Activated T-cell treated with anti-CD3 and anti-CD28 coated beads, Interleukin-2, amount 50 U/mL, for 72 hours (primary cell): ENCODE data around the gene PRDM16. TPM values are rescaled to one million over a fixed set of nuclear protein-coding genes. Genes with fewer than 3 reads are reported as not detected.

Source experiments
- ATAC-seq, 2 donors: fragments of 150-1000 bp; cut with Tn5 transposase; replicated peaks in 1 of 2; 2 replicates each; pipeline ENCODE4 v1.10.0; 2021; ENCODE audit warnings: moderate library complexity in 2 of 2, mild to moderate bottlenecking in 1 of 2
- DNase-seq, 2 donors: peaks; one replicate each; pipeline ENCODE4 v3.0.0; 2021 to 2022; ENCODE audit warnings: mixed read lengths in 1 of 2
- H3K27ac Mint-ChIP-seq: one replicate; pipeline ENCODE4 v1.8.0; 2022; ENCODE audit warnings: mild to moderate bottlenecking, moderate library complexity, mixed read lengths
- H3K27me3 Mint-ChIP-seq: one replicate; pipeline ENCODE4 v1.8.0; 2022; ENCODE audit warnings: low read depth, mixed read lengths
- H3K36me3 Mint-ChIP-seq, 2 donors: one replicate each; pipeline ENCODE4 v1.8.0; 2022; ENCODE audit warnings: mixed read lengths in 2 of 2, mild to moderate bottlenecking in 1 of 2; ENCODE audit not compliant: insufficient read depth in 2 of 2
- H3K4me1 Mint-ChIP-seq: one replicate; pipeline ENCODE4 v1.8.0; 2022; ENCODE audit warnings: low read depth, mixed read lengths
- H3K4me3 Mint-ChIP-seq, 2 donors: one replicate each; pipeline ENCODE4 v1.8.0; 2022; ENCODE audit warnings: mild to moderate bottlenecking in 2 of 2, mixed read lengths in 2 of 2, moderate library complexity in 2 of 2
- H3K9me3 Mint-ChIP-seq, 2 donors: one replicate each; pipeline ENCODE4 v1.8.0; 2022; ENCODE audit warnings: mixed read lengths in 2 of 2
- total RNA-seq, 2 donors: library from RNA; stranded (reverse); gene quantifications; one replicate each; pipeline ENCODE4 v1.2.3, GENCODE V29; 2022

PRDM16 gene
- total RNA-seq, 2 donors from 2014 or later, result 0.77 to 1.7 TPM

DNA sequence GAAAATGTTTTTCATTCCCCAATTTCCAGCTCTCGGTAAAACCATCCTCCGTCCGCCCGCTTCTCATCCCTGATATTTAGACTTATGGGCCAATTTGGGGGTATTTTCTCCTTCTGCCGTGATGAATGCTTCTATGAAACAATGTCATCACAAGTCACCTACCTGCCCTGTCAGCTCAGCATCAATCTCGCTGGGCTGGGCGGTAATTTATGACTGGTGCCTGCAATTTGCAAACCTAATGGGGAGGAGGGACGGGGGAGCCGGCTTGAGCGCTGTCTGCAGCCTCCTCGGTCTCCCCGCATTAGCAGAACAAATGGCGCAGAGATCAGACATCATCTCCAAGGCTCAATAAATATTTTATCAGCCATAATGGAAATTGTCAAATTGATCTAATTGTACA lies 72.1 kb downstream of the PRDM16 start:
- ATAC-seq (no peak), DNase-seq (no peak)
- H3K4me3 Mint-ChIP-seq, result no peak overlapping the region
- H3K27me3 Mint-ChIP-seq, result no peaks in the 10 kb centered on the region
- H3K9me3 Mint-ChIP-seq, result no peaks in the 10 kb centered on the region
- H3K27ac Mint-ChIP-seq, result no peak overlapping the region
- no peaks in the 10 kb centered on the region for H3K4me1 Mint-ChIP-seq
- H3K36me3 Mint-ChIP-seq, result no peaks in the 10 kb centered on the region

DNA sequence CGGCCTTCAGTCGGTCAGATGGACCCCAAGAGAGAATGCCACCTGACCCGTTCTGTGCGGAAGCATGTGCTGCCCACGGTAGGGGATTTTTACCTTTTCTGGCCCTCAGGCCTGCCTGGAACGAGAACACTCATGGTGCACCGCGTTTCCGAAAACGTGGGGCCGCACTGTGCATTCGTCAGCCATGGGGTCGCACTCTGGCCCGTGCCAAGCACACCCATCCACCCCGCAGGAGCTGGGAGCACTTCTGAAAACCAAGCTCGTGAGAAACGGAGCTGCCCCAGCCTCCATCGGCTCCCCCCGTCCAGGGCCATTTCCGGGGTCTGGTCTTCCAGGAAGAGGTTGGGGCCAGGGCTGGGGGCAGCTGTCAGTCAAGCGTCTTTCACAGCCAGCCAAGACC lies 72.8 kb downstream of the PRDM16 start:
- H3K4me1 Mint-ChIP-seq, result no peaks in the 10 kb centered on the region
- H3K36me3 Mint-ChIP-seq, result no peaks in the 10 kb centered on the region
- no peak overlapping the region for H3K4me3 Mint-ChIP-seq
- H3K27ac Mint-ChIP-seq, result no peak overlapping the region
- no peaks in the 10 kb centered on the region for H3K27me3 Mint-ChIP-seq
- DNase-seq (no peak), ATAC-seq (no peak)
- H3K9me3 Mint-ChIP-seq, result peaks cover 2 to 3% of the 10 kb centered on the region in 2 donors

DNA sequence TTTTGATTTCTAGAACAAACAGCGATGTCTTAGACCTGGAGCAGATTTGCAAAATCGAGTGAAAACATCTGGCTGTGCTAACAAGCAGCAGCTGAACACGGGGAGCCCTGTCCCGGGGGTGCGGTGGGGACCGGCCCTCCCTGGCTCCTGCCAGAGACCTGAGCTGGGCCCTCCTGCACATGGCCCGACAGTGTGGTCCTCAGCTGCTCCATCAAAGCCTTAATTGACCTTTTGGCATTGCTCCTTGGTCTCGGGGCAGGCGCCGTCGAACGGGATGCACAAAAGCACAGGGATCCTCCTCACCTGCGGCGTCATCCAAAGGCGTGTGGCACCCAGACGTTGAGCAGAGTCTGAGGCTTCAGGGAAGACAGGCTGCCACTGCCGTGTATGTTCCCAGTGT lies 73.2 kb downstream of the PRDM16 start:
- DNase-seq (no peak), ATAC-seq (no peak)
- H3K9me3 Mint-ChIP-seq, result peaks cover 2 to 5% of the 10 kb centered on the region in 2 donors
- H3K4me1 Mint-ChIP-seq, result no peaks in the 10 kb centered on the region
- H3K4me3 Mint-ChIP-seq, result no peak overlapping the region
- no peaks in the 10 kb centered on the region for H3K36me3 Mint-ChIP-seq
- H3K27me3 Mint-ChIP-seq, result no peaks in the 10 kb centered on the region
- no peak overlapping the region for H3K27ac Mint-ChIP-seq

DNA sequence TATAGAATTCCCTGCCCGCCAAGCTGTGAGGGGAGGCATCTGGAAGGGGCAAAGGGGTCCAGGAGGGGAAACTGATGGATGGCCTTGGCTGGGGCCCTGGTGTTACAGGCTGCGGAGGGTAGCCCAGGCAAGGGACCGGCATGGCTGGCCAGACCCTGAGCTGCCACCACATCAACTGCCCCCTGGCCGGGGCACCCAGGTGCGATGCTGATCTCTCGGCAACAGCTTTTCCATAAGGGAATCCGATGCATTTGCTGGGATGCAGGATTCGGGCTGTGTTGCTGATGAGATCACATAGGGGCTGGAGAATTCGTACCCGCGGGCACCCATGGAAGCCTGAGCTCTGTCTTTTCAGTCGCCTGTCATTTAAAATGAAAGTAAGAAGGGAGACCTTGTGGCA lies 73.7 kb downstream of the PRDM16 start:
- H3K27ac Mint-ChIP-seq, result no peak overlapping the region
- no peak for DNase-seq
- no peak overlapping the region for H3K4me3 Mint-ChIP-seq
- no peaks in the 10 kb centered on the region for H3K4me1 Mint-ChIP-seq
- ATAC-seq, result no peak
- H3K27me3 Mint-ChIP-seq, result no peaks in the 10 kb centered on the region
- H3K36me3 Mint-ChIP-seq, result no peaks in the 10 kb centered on the region
- H3K9me3 Mint-ChIP-seq, result peaks cover 2 to 5% of the 10 kb centered on the region in 2 donors

DNA sequence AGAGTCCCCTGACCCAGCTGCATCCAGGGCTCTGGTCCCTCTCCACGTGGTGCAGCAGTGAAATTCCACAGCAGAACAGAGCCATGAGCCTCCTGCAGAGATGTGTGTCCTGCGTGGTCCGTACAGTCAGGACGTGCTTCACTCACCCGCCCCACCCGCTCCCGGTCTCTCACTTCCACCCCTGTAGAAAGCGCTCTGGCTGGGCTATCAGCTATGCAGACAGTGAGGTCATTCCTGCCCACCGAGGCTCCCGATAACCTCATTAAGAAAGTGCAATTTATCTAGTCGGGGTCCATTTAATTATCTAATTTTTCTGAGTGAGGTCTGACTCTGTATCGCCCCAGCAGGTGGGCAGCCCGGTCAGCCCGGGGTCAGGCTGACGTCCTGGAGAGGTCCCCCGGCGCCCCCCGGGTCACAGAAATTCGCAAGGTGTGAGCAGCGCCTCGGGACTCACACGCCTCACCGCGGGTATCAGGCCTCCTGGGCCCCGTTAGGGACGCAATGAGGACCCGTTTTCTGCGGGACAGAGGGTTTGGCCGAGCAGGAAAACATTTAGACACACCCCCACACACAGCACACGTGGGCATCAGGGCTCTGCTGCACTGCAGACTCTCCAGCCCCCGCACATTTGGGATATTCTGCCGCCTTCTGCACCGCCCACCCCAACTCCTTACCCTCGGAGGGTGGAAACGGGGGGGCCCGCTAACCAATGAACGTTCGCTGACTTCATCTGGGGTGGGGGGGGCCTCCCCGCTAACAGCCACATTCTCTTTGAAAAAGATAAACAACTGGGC lies 76.7 kb downstream of the PRDM16 start:
- H3K36me3 Mint-ChIP-seq, result no peaks in the 10 kb centered on the region
- ATAC-seq (no peak), DNase-seq (no peak)
- H3K27me3 Mint-ChIP-seq, result no peaks in the 10 kb centered on the region
- no peak overlapping the region for H3K27ac Mint-ChIP-seq
- no peak overlapping the region for H3K4me3 Mint-ChIP-seq
- H3K9me3 Mint-ChIP-seq, result peaks cover 2 to 5% of the 10 kb centered on the region in 2 donors
- H3K4me1 Mint-ChIP-seq, result no peaks in the 10 kb centered on the region

DNA sequence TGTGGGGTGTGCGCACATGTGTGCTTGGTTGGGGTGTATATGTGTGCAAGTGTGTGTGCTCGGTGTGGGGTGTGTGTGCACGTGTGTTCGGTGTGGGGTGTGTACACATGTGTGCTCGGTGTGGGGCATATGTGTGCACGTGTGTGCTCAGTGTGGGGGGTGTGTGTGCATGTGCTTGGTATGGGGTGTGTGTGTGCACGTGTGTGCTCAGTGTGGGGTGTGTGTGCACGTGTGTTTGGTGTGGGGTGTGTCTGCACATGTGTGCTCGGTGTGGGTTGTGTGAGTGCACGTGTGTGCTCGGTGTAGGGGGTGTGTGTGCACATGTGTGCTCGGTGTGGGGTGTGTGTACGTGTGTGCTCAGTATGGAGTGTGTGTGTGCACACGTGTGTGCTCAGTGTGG lies 77.5 kb downstream of the PRDM16 start:
- Mint-ChIP-seq H3K4me1 (no peaks in the 10 kb centered on the region), H3K27ac (no peak overlapping the region), H3K27me3 (no peaks in the 10 kb centered on the region), H3K36me3 (no peaks in the 10 kb centered on the region), H3K4me3 (no peak overlapping the region), H3K9me3 (peaks cover 2 to 5% of the 10 kb centered on the region in 2 donors)
- DNase-seq, result no peak
- ATAC-seq, result no peak

DNA sequence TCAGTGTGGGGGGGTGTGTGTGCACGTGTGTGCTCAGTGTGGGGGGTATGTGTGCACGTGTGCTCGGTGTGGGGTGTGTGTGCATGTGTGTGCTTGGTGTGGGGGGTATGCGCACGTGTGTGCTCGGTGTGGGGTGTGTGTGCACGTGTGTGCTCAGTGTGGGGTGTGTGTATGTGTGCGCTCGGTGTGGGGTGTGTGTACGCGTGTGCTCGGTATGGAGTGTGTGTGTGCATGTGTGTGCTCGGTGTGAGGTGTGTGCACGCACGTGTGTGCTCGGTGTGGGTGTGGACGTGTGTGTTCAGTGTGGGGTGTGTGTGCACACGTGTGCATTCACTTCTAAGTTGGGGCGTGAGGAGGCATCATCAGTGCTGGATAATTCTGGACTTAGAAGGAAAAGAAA lies 77.9 kb downstream of the PRDM16 start:
- H3K9me3 Mint-ChIP-seq, result peaks cover 2 to 5% of the 10 kb centered on the region in 2 donors
- no peaks in the 10 kb centered on the region for H3K27me3 Mint-ChIP-seq
- no peak for ATAC-seq
- H3K27ac Mint-ChIP-seq, result no peak overlapping the region
- H3K4me1 Mint-ChIP-seq, result no peaks in the 10 kb centered on the region
- no peak overlapping the region for H3K4me3 Mint-ChIP-seq
- DNase-seq, result no peak
- H3K36me3 Mint-ChIP-seq, result no peaks in the 10 kb centered on the region

DNA sequence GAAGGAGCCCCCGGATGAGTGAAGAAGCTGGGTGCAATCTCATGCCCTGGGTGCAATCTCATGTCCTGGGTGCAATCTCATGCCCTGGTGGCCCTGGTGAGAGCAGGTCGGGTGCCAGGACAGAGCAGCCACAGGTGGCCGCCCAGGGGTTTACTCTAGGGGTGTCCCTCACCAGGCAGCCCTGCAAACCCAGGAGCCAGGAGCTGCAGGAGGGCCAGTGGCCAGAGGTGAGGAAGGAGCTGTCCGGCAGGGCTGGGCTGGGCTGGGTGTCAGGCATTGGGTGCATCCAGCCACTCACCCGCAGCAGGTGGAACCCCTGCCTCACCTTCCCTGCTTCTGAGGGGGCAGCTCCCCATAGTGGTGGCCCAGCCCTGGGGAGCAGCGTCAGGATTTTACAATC lies 79.2 kb downstream of the PRDM16 start:
- Mint-ChIP-seq H3K36me3 (no peaks in the 10 kb centered on the region), H3K9me3 (peaks cover 2 to 5% of the 10 kb centered on the region in 2 donors), H3K4me3 (no peak overlapping the region), H3K27ac (no peak overlapping the region), H3K4me1 (no peaks in the 10 kb centered on the region), H3K27me3 (no peaks in the 10 kb centered on the region)
- DNase-seq, result no peak
- no peak for ATAC-seq

DNA sequence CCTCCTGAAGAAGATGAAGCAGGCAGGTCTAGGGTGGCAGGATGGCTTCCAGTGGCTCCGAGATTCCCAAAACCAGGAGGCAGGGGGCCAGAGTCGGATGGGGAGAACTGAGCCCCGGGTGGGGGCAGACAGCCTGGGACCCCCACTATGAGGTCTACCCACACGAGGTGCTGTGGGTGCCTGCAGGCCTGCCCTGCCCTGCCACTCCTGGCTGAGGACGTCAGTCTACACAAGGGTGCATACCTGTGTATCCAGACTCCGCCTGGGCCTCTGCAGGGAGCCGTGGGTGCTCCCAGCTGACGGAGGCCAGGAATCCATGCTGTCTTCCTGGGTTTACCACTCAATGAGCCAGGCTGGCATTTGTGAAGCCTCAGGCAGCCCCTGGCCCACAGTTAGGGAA lies 80.3 kb downstream of the PRDM16 start:
- Mint-ChIP-seq H3K27me3 (no peaks in the 10 kb centered on the region), H3K9me3 (peaks cover 2 to 5% of the 10 kb centered on the region in 2 donors), H3K27ac (no peak overlapping the region), H3K36me3 (no peaks in the 10 kb centered on the region), H3K4me3 (no peak overlapping the region), H3K4me1 (no peaks in the 10 kb centered on the region)
- no peak for DNase-seq
- no peak for ATAC-seq

DNA sequence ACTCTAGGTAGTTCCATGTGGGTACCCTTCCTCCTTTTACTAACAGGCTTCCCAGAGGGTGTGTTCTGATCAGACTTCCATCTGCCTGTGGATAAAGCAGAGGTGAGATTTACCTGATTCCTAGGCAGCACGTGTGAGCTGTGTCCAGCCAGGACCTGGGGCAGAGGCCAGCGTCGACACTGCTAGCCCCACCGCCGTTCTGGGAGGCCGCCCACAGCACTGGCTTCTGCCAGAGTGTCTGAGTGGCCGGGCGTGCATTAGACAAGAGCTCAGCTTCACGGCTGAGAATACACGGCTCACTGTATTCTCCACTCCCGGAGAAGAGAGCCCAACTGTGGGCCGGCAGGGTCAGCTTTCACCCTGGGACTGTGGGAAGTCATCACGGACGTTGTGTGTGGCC lies 82.5 kb downstream of the PRDM16 start:
- H3K4me3 Mint-ChIP-seq, result no peak overlapping the region
- DNase-seq (no peak), ATAC-seq (no peak)
- H3K27me3 Mint-ChIP-seq, result peaks cover 15% of the 10 kb centered on the region
- no peak overlapping the region for H3K27ac Mint-ChIP-seq
- peaks cover 2 to 5% of the 10 kb centered on the region in 2 donors for H3K9me3 Mint-ChIP-seq
- no peaks in the 10 kb centered on the region for H3K4me1 Mint-ChIP-seq
- no peaks in the 10 kb centered on the region for H3K36me3 Mint-ChIP-seq

DNA sequence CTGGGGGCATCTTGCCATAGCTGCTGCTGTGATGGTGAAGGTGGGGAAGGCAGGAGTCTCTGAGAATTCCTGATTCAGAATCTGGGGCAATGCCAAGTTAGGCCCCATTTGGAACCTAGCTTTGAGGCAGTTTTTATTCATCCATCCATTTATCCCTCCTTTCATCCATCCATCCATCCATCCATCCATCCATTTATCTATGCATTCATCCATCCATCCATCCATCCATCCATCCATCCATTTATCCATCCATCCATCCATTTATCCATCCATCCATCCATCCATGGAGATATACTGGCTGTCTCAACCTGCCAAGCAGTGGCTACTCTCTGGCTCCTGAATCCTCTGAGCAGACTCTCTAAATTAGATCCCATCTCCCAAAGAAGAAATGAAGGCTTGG lies 83.1 kb downstream of the PRDM16 start:
- DNase-seq, result no peak
- ATAC-seq, result no peak
- Mint-ChIP-seq H3K4me1 (no peaks in the 10 kb centered on the region), H3K4me3 (no peak overlapping the region), H3K36me3 (no peaks in the 10 kb centered on the region), H3K27me3 (peaks cover 15% of the 10 kb centered on the region), H3K27ac (no peak overlapping the region), H3K9me3 (no peaks in the 10 kb centered on the region)

DNA sequence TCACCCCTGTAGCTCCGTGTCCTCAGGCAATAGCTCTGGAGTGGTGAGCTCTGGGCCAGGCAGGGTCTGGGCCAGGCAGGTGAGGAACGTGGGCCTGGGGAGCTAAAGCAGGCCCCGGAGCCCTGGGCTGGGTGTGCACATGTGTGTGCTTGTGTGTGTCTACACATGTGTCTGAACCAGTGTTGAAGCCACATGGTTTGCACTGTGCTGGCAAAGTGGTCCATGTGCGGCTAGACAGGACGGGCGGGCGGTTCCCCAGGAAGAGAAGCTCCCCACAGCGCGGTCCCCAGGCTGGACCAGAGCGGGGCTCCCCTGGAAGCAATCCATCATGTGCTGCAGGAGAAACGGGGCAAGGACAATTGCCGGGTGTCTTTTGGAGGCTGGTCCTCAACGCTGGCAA lies 84.2 kb downstream of the PRDM16 start:
- no peak for ATAC-seq
- Mint-ChIP-seq H3K36me3 (no peaks in the 10 kb centered on the region), H3K27ac (no peak overlapping the region), H3K9me3 (no peaks in the 10 kb centered on the region), H3K27me3 (peaks cover 15% of the 10 kb centered on the region), H3K4me1 (no peaks in the 10 kb centered on the region), H3K4me3 (no peak overlapping the region)
- DNase-seq, result no peak

DNA sequence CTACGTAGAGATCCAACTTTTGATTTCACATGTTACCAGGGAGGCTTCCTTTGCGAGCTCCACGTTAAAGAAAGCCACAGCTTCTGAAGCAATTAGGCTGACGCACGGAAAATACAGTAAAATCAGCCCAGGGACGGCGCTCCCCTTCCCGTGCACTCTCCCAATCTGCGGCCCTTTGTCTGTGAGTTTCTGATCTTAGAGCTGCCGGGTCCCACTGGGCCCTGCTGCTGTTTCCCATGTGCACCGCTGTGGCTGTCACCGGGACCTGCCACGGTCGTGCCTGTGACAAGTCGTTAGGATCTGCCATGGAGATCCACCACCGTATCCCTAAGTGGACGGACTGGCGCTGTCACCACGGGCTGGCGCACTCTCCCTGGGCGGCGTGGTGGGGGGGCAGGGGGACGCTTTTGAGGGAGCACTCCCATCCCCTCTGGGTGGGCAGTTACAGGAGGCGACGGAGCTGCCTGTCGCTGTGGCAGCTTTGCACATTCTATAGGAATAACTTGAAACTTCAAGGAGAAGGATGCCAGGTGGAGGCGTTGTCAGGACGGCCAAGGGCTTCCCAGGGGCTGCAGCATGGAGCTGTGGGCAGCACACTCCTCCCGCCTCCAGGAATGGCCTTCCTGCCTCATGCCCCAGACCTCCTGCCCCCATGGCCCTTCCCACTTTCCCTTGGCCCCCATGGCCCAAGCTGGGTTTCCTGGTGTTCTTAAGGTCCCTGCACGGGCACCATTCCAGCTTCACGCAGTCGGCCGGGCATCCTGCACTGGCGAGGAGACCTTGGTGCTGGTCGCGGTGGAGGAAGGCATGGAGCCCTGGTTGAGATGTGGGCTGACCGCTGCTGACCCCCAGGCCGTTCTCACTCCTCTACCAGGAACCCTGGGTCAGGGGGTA lies 85.1 kb downstream of the PRDM16 start:
- Mint-ChIP-seq H3K27ac (no peak overlapping the region), H3K36me3 (no peaks in the 10 kb centered on the region), H3K9me3 (no peaks in the 10 kb centered on the region), H3K27me3 (peaks cover 15% of the 10 kb centered on the region), H3K4me3 (no peak overlapping the region), H3K4me1 (no peaks in the 10 kb centered on the region)
- ATAC-seq, result no peak
- no peak for DNase-seq
